Frontal cortex (tissue), 4 donors: ENCODE data around the gene REV1. TPM values are rescaled to one million over a fixed set of nuclear protein-coding genes. Genes with fewer than 3 reads are reported as not detected.

Experiments
- DNase-seq, 2 donors: peaks; one replicate each; pipeline ENCODE4 v3.0.0; 2012; ENCODE audit warnings: low spot score in 2 of 2
- FAIRE-seq: peaks from 2 replicates; lab custom pipeline; 2012; peaks lifted over from hg19 to GRCh38; lab: Jason Lieb, UNC
- total RNA-seq: library from RNA; depleted of rRNA; stranded (reverse); fragments of >200 nt; gene quantifications from one replicate; pipeline ENCODE4 v1.2.3, GENCODE V29; 2014
- donor health status: control.
- donor health status: control.
- donor health status: control.

REV1 gene
- total RNA-seq, 1 donor from 2014 or later: 84.8 TPM

DNA sequence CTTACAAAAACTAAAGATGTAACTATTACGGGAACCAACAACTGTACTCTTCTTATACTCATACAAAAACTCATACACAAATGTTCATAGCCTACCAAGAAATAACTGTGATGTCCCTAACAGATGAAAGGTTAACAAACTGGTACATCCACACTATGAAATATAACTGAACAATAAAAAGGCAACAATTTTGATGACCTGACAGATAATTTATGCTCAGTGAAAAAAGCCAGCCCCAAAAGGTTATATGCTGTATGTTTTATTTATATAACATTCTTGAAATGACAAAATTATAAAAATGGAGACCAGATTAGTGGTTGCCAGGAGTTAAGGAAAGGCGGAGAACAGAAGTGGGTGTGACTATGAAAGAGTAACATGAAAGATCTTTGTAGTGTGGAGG lies 31.3 kb downstream of the REV1 start:
- FAIRE-seq: no peak
- no peak for DNase-seq

- DNase-seq: no peak
- no peak for FAIRE-seq
These were observed 38.1 kb downstream of the REV1 start for GRCh38 chr2:99451686-99452085.

DNA sequence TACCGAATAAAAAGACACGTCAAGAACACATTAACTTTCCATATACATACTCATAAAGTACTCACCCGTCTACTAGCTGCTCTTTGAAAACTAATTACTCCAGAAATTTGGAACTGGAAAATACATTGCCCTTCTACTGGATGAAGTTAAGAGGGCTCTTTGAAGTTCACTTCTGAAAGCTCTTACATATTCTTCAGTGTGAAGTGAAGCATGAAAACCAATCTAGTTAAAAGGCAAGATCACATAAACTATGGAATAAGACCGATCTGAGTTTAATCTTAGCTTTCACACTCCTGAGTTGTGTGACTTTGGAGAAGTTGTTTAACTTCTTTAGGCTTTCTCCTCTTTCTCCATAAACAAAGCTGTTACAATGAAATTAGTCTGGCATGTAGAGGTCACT lies 38.5 kb downstream of the REV1 start:
- DNase-seq (no peak), FAIRE-seq (no peak)

DNA sequence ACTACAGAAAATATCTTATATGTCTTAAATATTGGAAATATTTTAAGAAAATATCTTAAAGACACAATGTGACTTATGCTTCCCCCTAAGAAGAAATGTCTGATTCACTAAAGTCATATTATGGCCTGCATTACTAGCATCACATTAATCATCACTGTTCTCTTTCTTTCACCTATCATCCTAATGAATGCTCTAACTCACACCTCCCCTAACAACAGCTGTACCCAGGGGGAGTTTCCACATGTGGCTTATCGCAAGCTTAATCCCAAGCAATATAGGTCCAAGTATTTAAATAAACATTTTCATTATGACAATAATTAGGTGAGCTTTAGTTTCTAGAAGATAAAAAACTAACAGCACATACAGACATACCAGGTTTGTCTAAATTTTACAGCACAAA lies 39.6 kb downstream of the REV1 start:
- no peak for DNase-seq
- FAIRE-seq: no peak

DNA sequence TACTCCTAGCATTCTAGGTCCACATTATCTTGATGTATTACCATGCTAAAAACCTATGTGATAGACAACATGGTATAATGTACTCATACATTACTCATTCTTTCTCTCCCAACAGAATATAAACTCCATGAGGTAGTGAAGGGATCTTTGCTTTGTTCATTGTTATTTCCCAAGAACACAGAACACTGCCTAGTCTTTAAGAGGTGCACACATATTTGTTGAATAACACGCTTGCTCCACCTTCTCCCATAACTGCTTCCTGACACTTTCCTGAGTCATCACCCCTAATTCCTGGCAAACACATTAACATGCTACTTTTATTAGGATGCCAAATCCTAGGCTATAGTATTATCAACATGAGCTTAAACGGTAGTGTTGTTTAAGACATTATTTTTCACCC lies 41.3 kb downstream of the REV1 start:
- DNase-seq (no peak), FAIRE-seq (no peak)

- DNase-seq: no peak
- no peak for FAIRE-seq
These were observed 44.8 kb downstream of the REV1 start for GRCh38 chr2:99445065-99445464.

GRCh38 chr2:99444222-99444621 lies 45.6 kb downstream of the REV1 start:
- FAIRE-seq (no peak), DNase-seq (no peak)

- no peak for FAIRE-seq
These were observed 47.0 kb downstream of the REV1 start for GRCh38 chr2:99442837-99443236.

DNA sequence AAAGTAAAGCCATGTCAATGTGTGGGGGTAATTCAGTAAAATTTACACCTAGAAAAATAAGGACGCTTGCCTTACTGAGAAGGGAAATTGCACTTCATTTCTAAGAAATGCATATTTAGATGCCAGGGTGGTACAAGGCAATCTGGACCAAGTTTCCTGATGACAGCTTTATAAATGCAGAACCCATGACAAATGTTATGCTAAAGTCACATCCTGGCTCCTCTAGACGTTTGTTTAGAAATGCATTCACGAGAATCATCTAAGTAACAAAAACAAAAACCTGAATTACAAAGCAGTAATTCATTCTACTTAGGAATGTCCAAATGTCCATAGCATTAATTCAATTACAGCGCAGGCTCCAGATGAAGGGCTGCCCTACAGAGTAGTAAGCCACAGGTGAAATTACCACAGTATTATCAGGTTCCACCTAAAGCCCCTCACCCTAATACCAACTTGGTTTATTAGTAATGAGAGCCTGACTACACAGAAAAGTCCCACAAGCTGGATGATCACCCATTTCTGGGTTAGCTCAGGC lies 49.8 kb downstream of the REV1 start:
- DNase-seq: no peak
- no peak for FAIRE-seq

More at GRCh38 chr2:99442837-99443236, 47.0 kb downstream of the REV1 start:
- DNase-seq: no peak

DNA sequence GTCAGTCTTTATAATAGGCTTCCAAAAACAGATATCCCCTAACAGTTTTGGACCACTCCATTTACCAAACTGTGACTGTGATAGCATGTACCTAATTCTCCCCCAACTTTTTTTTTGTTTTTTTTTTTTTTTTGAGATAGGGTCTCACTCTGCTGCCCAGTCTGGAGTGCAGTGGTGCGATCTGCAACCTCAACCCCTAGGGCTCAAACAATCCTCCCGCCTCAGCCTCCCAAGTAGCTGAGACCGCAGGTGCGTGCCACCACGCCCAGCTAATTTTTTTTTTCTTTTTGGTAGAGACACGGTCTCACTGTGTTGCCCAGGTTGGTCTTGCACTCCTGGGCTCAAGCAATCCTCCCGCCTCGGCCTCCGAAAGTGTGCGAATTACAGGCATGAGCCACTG lies 52.9 kb downstream of the REV1 start:
- FAIRE-seq (no peak), DNase-seq (no peak)

- DNase-seq (no peak), FAIRE-seq (no peak)
These were observed 56.5 kb downstream of the REV1 start for GRCh38 chr2:99433340-99433739.

GRCh38 chr2:99431587-99432275 lies 58.1 kb downstream of the REV1 start:
- no peak for FAIRE-seq

GRCh38 chr2:99430614-99431291 lies 59.1 kb downstream of the REV1 start:
- DNase-seq (no peak), FAIRE-seq (no peak)

More at GRCh38 chr2:99431587-99432275, 58.1 kb downstream of the REV1 start:
- no peak for DNase-seq

DNA sequence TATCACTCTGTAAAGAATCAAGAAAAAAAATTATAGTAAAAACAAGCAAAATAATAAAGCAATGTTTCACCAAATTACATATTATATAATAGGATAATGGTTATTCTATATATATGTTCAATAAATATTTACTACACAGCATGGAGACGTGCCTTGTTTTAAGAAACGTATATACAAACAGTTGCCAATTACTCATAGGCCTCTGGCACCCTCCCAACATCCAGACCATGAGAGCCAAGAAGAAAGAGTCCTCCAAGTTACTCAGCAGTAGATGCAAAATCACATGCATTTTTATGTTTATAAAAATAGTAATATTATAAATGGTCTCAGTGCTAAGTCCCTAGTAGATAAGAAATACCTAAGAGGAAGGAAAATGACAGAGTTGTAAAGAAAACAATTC lies 64.8 kb downstream of the REV1 start:
- FAIRE-seq: no peak
- no peak for DNase-seq

DNA sequence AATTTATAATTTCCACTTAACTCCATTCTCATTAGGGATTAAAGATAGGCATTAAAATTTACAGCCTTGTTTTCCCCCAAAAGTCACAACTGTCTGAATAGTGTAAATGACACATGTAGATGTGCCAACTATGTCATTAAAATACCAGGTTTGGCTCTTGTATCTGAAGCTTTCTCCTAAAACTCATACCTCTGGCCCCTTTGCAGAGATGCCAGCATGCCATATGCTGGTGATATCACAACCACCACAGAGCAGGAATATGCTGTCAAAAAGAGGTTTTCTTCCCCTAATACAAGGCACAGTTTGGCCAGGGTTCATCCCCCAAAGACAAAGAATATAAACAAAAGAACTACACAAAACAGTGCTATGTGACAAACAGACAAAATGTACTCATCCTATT lies 65.4 kb downstream of the REV1 start:
- DNase-seq: no peak
- no peak for FAIRE-seq

DNA sequence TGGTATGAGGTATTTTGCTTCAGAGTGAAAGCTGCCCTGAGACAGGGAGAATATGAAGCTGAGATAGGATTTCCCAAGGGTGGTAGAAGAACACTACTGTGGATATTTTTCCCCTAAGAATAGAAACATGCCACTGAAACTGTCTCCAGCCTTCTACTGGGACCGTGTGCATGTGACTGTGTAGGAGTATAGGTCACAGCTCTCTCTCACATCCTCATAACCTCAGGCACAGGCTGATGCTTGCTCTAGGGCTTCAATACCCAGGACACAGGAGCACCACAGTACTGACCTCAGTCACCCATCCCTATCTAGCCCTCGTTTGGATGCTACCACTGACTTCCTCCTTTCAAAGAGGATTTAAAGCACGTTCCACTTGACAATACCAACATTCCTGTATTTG lies 67.2 kb downstream of the REV1 start:
- no peak for DNase-seq
- FAIRE-seq: no peak

DNA sequence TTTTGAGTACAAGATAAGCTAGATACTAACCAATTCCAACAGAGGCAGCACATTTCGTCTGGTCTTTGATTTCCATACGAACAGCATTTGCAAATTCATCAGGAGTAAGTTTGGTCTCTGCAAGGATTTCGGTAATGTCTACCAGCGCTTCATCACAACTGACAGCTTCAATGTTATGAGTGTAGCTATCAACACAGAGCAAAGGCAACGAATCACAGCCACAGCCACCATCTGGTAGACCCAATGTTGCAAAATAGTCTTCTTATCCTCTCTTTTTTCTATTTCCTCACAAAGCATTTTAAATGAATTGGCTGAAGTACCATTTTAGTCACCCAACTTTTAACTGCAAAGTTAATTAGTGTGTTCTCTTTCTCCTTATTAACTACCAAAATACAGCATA lies 68.3 kb downstream of the REV1 start:
- FAIRE-seq (no peak), DNase-seq (no peak)

- FAIRE-seq (no peak), DNase-seq (no peak)
These were observed 69.0 kb downstream of the REV1 start for GRCh38 chr2:99420751-99421299.

- DNase-seq (no peak), FAIRE-seq (no peak)
These were observed 69.8 kb downstream of the REV1 start for GRCh38 chr2:99420031-99420430.

- DNase-seq (no peak), FAIRE-seq (no peak)
These were observed 72.4 kb downstream of the REV1 start for GRCh38 chr2:99417396-99417795.

DNA sequence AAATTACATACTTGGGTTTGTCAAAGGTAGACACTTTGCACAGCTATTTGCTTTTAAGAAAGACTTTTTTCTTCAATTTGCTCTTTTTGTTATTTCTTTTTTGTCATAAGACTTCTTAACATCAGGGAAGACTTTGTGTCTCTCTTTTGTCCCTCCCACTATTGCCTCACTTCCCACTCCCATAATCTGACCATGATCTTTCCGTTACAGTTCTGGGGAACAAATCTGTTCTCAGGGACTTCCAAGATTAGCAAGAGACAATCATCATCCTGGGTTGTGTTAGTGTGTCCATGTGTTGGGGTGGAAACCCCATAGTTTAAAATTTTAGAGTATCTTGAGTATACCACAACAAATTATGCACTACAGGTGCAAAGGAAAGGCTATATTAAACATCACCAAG lies 75.3 kb downstream of the REV1 start:
- DNase-seq (no peak), FAIRE-seq (no peak)
